ENCODE results near the gene PLA2G2A.

The PLA2G2A gene

DNA sequence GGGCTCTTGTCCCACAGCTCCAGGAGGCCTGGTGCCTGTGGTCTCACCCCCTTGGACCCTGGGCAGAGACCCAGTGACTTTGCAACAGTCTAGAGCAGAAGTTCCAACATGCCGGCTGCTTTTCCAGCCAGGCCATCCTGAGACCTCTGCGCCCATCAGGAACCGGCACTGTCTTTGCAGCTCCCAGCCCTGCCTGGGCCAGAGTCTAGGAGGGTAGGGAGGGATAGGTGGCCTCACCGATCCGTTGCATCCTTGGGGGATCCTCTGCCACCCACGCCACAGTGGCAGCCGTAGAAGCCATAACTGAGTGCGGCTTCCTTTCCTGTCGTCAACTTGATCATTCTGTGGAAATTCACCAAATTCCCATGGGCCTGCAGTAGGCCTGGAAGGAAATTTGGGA is 1.3 kb downstream of the PLA2G2A start:
- H2AFZ ChIP-seq (ENCODE audit: low read length), result no peak overlapping the region
- H3K27me3 ChIP-seq (ENCODE audit: insufficient read depth, low read length), result peaks cover 4% of the 10 kb centered on the region; the same call in 1 of the 2 replicates
- TF ChIP-seq EZH2 (IDR thresholded peaks at IDR 0.05; ENCODE audit: borderline replicate concordance, low read length), result no peak
- TF ChIP-seq, protein P1, sequence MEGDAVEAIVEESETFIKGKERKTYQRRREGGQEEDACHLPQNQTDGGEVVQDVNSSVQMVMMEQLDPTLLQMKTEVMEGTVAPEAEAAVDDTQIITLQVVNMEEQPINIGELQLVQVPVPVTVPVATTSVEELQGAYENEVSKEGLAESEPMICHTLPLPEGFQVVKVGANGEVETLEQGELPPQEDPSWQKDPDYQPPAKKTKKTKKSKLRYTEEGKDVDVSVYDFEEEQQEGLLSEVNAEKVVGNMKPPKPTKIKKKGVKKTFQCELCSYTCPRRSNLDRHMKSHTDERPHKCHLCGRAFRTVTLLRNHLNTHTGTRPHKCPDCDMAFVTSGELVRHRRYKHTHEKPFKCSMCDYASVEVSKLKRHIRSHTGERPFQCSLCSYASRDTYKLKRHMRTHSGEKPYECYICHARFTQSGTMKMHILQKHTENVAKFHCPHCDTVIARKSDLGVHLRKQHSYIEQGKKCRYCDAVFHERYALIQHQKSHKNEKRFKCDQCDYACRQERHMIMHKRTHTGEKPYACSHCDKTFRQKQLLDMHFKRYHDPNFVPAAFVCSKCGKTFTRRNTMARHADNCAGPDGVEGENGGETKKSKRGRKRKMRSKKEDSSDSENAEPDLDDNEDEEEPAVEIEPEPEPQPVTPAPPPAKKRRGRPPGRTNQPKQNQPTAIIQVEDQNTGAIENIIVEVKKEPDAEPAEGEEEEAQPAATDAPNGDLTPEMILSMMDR (IDR thresholded peaks at IDR 0.05; ENCODE audit: low read length), result no peak
- H3K36me3 ChIP-seq (ENCODE audit: insufficient read depth, low read length), result no peaks in the 10 kb centered on the region
- H3K9me3 ChIP-seq (ENCODE audit: low read length), result no peaks in the 10 kb centered on the region
- no peaks in the 10 kb centered on the region for H3F3A ChIP-seq (ENCODE audit: insufficient read depth, low read length)
- no peak overlapping the region for H3K9ac ChIP-seq (ENCODE audit: low read length)
- H3K79me2 ChIP-seq (ENCODE audit: insufficient read depth, low read length), result no peaks in the 10 kb centered on the region
- no peaks in the 10 kb centered on the region for H3K4me1 ChIP-seq (ENCODE audit: insufficient read depth, low read length, severe bottlenecking)
- no peaks in the 10 kb centered on the region for H3K9me2 ChIP-seq (ENCODE audit: low read depth, low read length)
- H3K4me3 ChIP-seq (ENCODE audit: low read depth, low read length, poor library complexity, severe bottlenecking), result no peak overlapping the region
- H4K20me1 ChIP-seq (ENCODE audit: insufficient read depth, low read length), result no peaks in the 10 kb centered on the region
- no peak overlapping the region for H3K4me2 ChIP-seq (ENCODE audit: low read length)
- no peak overlapping the region for H3K27ac ChIP-seq (ENCODE audit: low read depth, low read length, poor library complexity, severe bottlenecking)

DNA sequence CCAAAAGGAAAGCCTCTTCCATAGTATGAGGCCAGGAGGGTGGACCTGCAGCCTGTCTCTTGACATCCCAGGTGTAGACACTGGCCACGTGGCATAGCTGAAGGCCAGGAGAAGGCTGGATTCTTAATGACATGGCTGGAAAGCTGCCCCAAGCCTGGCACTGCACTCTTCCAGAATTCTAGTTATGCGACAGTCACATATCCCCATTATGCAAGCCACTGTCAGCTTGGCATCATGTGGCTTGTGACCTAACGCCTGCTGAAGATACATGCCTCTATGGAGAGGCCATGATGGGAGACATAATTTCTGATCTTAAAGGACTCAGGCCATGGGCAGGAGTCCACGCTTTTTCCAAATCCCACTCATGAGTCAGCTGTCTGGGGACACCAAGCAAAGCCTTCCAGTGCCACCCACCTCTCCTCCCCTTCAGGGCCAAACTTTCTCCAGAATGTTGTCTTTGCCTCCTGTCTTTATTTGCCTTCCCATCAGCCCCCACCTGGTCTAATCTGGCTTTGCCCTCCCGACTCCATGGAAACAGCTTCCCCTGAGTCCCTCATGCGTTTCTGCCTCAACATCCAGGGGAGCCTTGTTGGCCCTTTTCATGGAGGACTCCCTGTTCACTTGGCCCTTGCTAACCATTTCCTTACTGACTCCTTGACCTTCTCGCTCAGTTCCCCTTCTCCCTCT is 3.0 kb downstream of the PLA2G2A start:
- Histone ChIP-seq H3K9me2 (ENCODE audit: low read depth, low read length) (no peaks in the 10 kb centered on the region), H3K27me3 (ENCODE audit: insufficient read depth, low read length) (peaks cover 3% of the 10 kb centered on the region; the same call in 1 of the 2 replicates), H3K36me3 (ENCODE audit: insufficient read depth, low read length) (no peaks in the 10 kb centered on the region)

DNA sequence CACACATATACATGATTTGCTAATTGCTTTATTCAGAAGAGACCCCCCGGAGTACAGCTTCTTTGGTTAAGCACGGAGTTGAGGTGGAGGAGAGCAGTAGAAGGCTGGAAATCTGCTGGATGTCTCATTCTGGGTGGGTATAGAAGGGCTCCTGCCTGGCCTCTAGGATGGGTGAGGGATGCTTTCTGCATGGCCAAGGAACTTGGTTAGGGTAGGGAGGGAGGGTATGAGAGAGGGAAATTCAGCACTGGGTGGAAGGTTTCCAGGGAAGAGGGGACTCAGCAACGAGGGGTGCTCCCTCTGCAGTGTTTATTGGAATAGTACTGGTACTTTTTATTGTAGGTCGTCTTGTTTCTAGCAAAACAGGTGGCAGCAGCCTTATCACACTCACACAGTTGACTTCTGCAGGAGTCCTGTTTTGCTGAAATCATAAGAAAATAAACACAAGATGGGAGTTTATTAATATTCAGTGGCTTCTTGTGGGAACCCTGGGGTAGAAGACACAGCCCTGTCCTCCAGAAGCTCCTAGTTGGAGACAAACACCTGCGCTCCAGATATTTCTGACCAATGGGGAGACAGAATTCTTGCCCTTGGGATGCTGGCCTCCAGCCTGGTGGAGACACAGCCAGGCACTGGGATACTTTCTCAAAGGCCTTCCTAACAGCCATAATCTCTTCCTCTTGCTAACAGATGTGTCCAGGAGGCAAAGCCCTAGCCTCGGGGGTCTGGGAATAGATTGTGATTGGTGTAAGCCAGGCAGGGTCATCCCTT is 3.8 kb downstream of the PLA2G2A start:
- no peaks in the 10 kb centered on the region for H3K9me2 ChIP-seq (ENCODE audit: low read depth, low read length)
- H4K20me1 ChIP-seq (ENCODE audit: insufficient read depth, low read length), result no peaks in the 10 kb centered on the region
- H3F3A ChIP-seq (ENCODE audit: insufficient read depth, low read length), result no peaks in the 10 kb centered on the region
- H3K9me3 ChIP-seq (ENCODE audit: low read length), result no peaks in the 10 kb centered on the region
- H3K27ac ChIP-seq (ENCODE audit: low read depth, low read length, poor library complexity, severe bottlenecking), result no peak overlapping the region
- TF ChIP-seq, protein P1 (IDR thresholded peaks at IDR 0.05; ENCODE audit: low read length), result no peak
- TF ChIP-seq EZH2 (IDR thresholded peaks at IDR 0.05; ENCODE audit: borderline replicate concordance, low read length), result no peak
- no peaks in the 10 kb centered on the region for H3K4me1 ChIP-seq (ENCODE audit: insufficient read depth, low read length, severe bottlenecking)
- H3K9ac ChIP-seq (ENCODE audit: low read length), result no peak overlapping the region
- no peaks in the 10 kb centered on the region for H3K27me3 ChIP-seq (ENCODE audit: insufficient read depth, low read length)
- no peak overlapping the region for H2AFZ ChIP-seq (ENCODE audit: low read length)
- H3K4me3 ChIP-seq (ENCODE audit: low read depth, low read length, poor library complexity, severe bottlenecking), result no peak overlapping the region
- no peaks in the 10 kb centered on the region for H3K36me3 ChIP-seq (ENCODE audit: insufficient read depth, low read length)
- no peak overlapping the region for H3K4me2 ChIP-seq (ENCODE audit: low read length)
- H3K79me2 ChIP-seq (ENCODE audit: insufficient read depth, low read length), result no peaks in the 10 kb centered on the region

More for the DNA sequence above, 3.0 kb downstream of the PLA2G2A start:
- no peak overlapping the region for H3K4me2 ChIP-seq (ENCODE audit: low read length)
- H3K79me2 ChIP-seq (ENCODE audit: insufficient read depth, low read length), result no peaks in the 10 kb centered on the region
- no peaks in the 10 kb centered on the region for H3F3A ChIP-seq (ENCODE audit: insufficient read depth, low read length)
- TF ChIP-seq, protein P1 (IDR thresholded peaks at IDR 0.05; ENCODE audit: low read length), result no peak
- TF ChIP-seq EZH2 (IDR thresholded peaks at IDR 0.05; ENCODE audit: borderline replicate concordance, low read length), result no peak
- no peaks in the 10 kb centered on the region for H3K9me3 ChIP-seq (ENCODE audit: low read length)
- H3K27ac ChIP-seq (ENCODE audit: low read depth, low read length, poor library complexity, severe bottlenecking), result no peak overlapping the region
- no peaks in the 10 kb centered on the region for H4K20me1 ChIP-seq (ENCODE audit: insufficient read depth, low read length)
- no peak overlapping the region for H3K4me3 ChIP-seq (ENCODE audit: low read depth, low read length, poor library complexity, severe bottlenecking)
- no peaks in the 10 kb centered on the region for H3K4me1 ChIP-seq (ENCODE audit: insufficient read depth, low read length, severe bottlenecking)
- no peak overlapping the region for H2AFZ ChIP-seq (ENCODE audit: low read length)
- no peak overlapping the region for H3K9ac ChIP-seq (ENCODE audit: low read length)

Data from OCI-LY1 (cell line).